Measurements from ENCODE around the gene RNF19B. TPM values are rescaled to one million over a fixed set of nuclear protein-coding genes. Genes with fewer than 3 reads are reported as not detected.

The RNF19B gene
- total RNA-seq, 1 donor from 2014 or later = 18.8 TPM

DNA sequence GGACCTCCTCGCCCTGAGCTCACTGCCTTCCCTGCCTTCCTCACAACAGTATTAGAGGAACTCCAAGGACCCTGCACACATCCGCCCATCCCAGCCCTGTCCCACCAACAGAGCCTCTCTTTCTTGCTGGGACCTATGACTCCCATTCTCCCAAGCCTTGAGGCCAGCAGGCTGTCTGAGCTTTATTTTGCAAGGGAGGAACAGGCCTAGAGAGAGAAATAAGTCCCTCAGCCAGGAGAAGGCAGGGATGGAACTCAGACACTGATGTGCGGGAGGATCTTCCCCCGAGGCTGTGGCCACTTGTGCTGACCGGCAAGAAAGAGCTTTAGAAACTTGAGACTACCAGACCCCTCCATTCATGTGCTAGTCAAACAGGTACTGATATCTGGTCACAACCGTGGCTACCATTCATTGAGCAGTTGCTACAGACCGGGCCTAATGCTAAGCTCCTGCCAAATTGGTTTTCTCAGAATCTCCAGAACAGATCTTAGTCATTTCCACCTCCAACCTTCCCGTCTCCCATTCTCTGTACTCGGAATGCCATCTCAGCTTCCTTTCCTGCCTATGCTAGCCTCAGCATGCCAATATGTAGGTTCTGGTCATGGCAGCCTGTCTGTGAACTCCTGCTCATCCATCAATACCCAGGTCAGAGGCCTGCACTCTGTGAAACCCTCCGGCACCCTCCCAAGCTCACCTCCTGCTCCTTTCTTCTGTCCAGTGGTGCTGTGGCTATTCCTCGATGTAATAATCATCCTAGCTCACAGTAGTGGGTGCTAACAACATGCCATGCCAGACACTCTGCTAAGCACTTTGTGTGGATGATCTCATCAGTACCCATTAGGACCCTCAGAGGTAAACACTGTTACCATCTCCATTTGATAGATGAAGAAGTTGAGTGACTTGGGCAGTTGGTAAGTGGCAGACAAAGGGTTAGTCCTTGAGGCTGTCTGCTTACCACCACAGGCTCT is 67.2 kb downstream of the RNF19B start:
- H3K27me3 Mint-ChIP-seq (ENCODE audit: unreplicated experiment) = peaks cover 19% of the 10 kb centered on the region
- TF ChIP-seq, protein P1, sequence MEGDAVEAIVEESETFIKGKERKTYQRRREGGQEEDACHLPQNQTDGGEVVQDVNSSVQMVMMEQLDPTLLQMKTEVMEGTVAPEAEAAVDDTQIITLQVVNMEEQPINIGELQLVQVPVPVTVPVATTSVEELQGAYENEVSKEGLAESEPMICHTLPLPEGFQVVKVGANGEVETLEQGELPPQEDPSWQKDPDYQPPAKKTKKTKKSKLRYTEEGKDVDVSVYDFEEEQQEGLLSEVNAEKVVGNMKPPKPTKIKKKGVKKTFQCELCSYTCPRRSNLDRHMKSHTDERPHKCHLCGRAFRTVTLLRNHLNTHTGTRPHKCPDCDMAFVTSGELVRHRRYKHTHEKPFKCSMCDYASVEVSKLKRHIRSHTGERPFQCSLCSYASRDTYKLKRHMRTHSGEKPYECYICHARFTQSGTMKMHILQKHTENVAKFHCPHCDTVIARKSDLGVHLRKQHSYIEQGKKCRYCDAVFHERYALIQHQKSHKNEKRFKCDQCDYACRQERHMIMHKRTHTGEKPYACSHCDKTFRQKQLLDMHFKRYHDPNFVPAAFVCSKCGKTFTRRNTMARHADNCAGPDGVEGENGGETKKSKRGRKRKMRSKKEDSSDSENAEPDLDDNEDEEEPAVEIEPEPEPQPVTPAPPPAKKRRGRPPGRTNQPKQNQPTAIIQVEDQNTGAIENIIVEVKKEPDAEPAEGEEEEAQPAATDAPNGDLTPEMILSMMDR (IDR thresholded peaks at IDR 0.05; ENCODE audit: unreplicated experiment) = no peak

DNA sequence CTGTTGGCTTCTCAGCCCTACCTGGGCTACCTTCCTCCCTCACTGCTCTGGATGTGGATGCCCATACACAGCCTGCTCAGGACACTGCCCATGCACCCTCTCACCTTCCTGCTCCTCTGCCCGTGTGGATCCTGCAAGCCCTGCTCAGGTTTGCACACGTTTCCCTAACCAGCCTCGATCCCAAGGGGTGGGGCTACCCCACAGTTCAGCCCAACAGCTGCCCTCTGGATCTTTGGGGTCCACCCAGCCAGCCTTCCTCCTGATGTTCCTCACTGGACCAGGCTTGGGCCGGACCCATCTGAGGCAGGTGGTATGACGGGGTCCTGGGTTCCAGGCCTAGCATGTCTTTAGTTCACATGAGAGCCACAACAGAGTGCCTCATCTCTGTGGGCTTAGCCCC is 68.2 kb downstream of the RNF19B start:
- TF ChIP-seq, protein P1 (IDR thresholded peaks at IDR 0.05; ENCODE audit: unreplicated experiment) = no peak
- no peak for DNase-seq (ENCODE audit: low spot score)
- no peak overlapping the region for H3K4me3 Mint-ChIP-seq (ENCODE audit: unreplicated experiment)
- H3K9me3 Mint-ChIP-seq (ENCODE audit: unreplicated experiment) = no peaks in the 10 kb centered on the region
- no peak overlapping the region for H3K27ac Mint-ChIP-seq (ENCODE audit: unreplicated experiment)
- H3K27me3 Mint-ChIP-seq (ENCODE audit: unreplicated experiment) = peaks cover 20% of the 10 kb centered on the region
- peaks cover 8% of the 10 kb centered on the region for H3K4me1 Mint-ChIP-seq (ENCODE audit: unreplicated experiment)
- peaks cover 8% of the 10 kb centered on the region for H3K36me3 Mint-ChIP-seq (ENCODE audit: low read depth, unreplicated experiment)

More for the DNA sequence above, 67.2 kb downstream of the RNF19B start:
- Mint-ChIP-seq H3K36me3 (ENCODE audit: low read depth, unreplicated experiment) (peaks cover 2% of the 10 kb centered on the region), H3K4me1 (ENCODE audit: unreplicated experiment) (peaks cover 5% of the 10 kb centered on the region), H3K27ac (ENCODE audit: unreplicated experiment) (no peak overlapping the region), H3K9me3 (ENCODE audit: unreplicated experiment) (no peaks in the 10 kb centered on the region), H3K4me3 (ENCODE audit: unreplicated experiment) (no peak overlapping the region)
- no peak for DNase-seq (ENCODE audit: low spot score)

- DNase-seq (ENCODE audit: low spot score) = no peak
- H3K4me3 Mint-ChIP-seq (ENCODE audit: unreplicated experiment) = no peak overlapping the region
- H3K27ac Mint-ChIP-seq (ENCODE audit: unreplicated experiment) = no peak overlapping the region
- peaks cover 8% of the 10 kb centered on the region for H3K36me3 Mint-ChIP-seq (ENCODE audit: low read depth, unreplicated experiment)
- H3K4me1 Mint-ChIP-seq (ENCODE audit: unreplicated experiment) = peaks cover 8% of the 10 kb centered on the region
- no peaks in the 10 kb centered on the region for H3K9me3 Mint-ChIP-seq (ENCODE audit: unreplicated experiment)
- peaks cover 24% of the 10 kb centered on the region for H3K27me3 Mint-ChIP-seq (ENCODE audit: unreplicated experiment)
- TF ChIP-seq, protein P1 (IDR thresholded peaks at IDR 0.05; ENCODE audit: unreplicated experiment) = no peak
Measured at GRCh38 chr1:32895325-32896215, 69.0 kb downstream of the RNF19B start.

DNA sequence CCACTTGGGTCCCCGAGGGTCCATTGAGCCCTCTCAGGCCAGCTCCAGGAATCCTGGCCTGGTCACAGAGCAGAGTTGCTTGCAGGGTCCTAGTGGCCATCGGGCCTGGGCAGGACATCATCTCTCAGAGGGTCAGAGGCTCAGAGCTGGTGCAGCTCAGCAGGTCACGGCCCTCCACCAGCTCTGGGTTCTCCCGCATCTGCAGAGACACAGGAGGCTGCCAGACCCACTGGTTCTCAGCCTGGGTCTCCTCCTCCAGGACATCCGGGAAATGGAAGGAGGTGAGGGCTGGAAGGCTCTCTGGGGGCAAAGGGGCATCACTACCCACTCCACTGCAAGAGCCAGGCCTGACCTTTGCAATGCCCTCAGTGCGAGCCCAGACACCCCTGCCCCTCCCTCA is 69.9 kb downstream of the RNF19B start:
- DNase-seq (ENCODE audit: low spot score) = no peak
- Mint-ChIP-seq H3K27ac (ENCODE audit: unreplicated experiment) (no peak overlapping the region), H3K4me3 (ENCODE audit: unreplicated experiment) (no peak overlapping the region), H3K9me3 (ENCODE audit: unreplicated experiment) (no peaks in the 10 kb centered on the region), H3K27me3 (ENCODE audit: unreplicated experiment) (peaks cover 24% of the 10 kb centered on the region), H3K36me3 (ENCODE audit: low read depth, unreplicated experiment) (peaks cover 8% of the 10 kb centered on the region), H3K4me1 (ENCODE audit: unreplicated experiment) (peaks cover 8% of the 10 kb centered on the region)
- TF ChIP-seq, protein P1 (IDR thresholded peaks at IDR 0.05; ENCODE audit: unreplicated experiment) = no peak

All from endothelial cell (in vitro differentiated cells).